Activated T-helper 2 cell treated with anti-CD3 and anti-CD28 coated beads, Interferon-gamma antibody, Interleukin-2, Interleukin-4, amounts not matched to agents 10 μg/mL and 5 μg/mL and 100 μg/mL, durations not matched to agents 14 hours and 24 hours and 36 hours (primary cell): ENCODE measurements around the gene PDZD4. TPM values are rescaled to one million over a fixed set of nuclear protein-coding genes. Genes with fewer than 3 reads are reported as not detected.
"Not testable (repeated sequence)": the region's sequence is repeated elsewhere in the genome, so short reads cannot be mapped to it uniquely, and the experiment has no call there.

ENCODE experiments used
- DNase-seq: peaks from one replicate; pipeline ENCODE4 v3.0.0; 2021; ENCODE audit warnings: low spot score
- H3K27ac Mint-ChIP-seq: one replicate; pipeline ENCODE4 v1.8.0; 2021; ENCODE audit warnings: mixed read lengths
- H3K27me3 Mint-ChIP-seq: one replicate; pipeline ENCODE4 v1.8.0; 2021; ENCODE audit warnings: low read depth, mixed read lengths
- H3K36me3 Mint-ChIP-seq: one replicate; pipeline ENCODE4 v1.8.0; 2021; ENCODE audit warnings: low read depth, mixed read lengths
- H3K4me1 Mint-ChIP-seq: one replicate; pipeline ENCODE4 v1.8.0; 2021; ENCODE audit warnings: low read depth, mixed read lengths
- H3K4me3 Mint-ChIP-seq: one replicate; pipeline ENCODE4 v1.8.0; 2021; ENCODE audit warnings: low read depth, mild to moderate bottlenecking, moderate library complexity, mixed read lengths
- H3K9me3 Mint-ChIP-seq: one replicate; pipeline ENCODE4 v1.8.0; 2021; ENCODE audit warnings: mixed read lengths
- intact Hi-C: fragments of 100-400 bp; cut with micrococcal nuclease; formaldehyde crosslinking; loops from one replicate; pipeline ENCODE4 v1.15.1; 2023
- total RNA-seq: library from RNA; stranded (reverse); gene quantifications from 2 replicates; pipeline ENCODE4 v1.2.3, GENCODE V29; 2022

PDZD4 gene
- total RNA-seq, 1 donor from 2014 or later, result 0.91 TPM

- Mint-ChIP-seq H3K4me3 (no peak overlapping the region), H3K4me1 (peaks cover 14% of the 10 kb centered on the region), H3K27ac (no peak overlapping the region), H3K9me3 (no peaks in the 10 kb centered on the region), H3K36me3 (no peaks in the 10 kb centered on the region), H3K27me3 (peaks cover 23% of the 10 kb centered on the region)
- intact Hi-C loops, result no loop called here
- DNase-seq, result no peak
These were observed 6.0 kb downstream of the PDZD4 start for GRCh38 chrX:153824348-153824747.

GRCh38 chrX:153821066-153821465, 9.3 kb downstream of the PDZD4 start:
- H3K27me3 Mint-ChIP-seq, result peaks cover 8% of the 10 kb centered on the region
- H3K9me3 Mint-ChIP-seq, result no peaks in the 10 kb centered on the region
- intact Hi-C loops, result no loop called here
- H3K4me3 Mint-ChIP-seq, result no peak overlapping the region
- no peaks in the 10 kb centered on the region for H3K36me3 Mint-ChIP-seq
- H3K4me1 Mint-ChIP-seq, result peaks cover 19% of the 10 kb centered on the region
- no peak for DNase-seq
- H3K27ac Mint-ChIP-seq, result no peak overlapping the region

- H3K27ac Mint-ChIP-seq, result no peak overlapping the region
- intact Hi-C loops, result no loop called here
- no peak overlapping the region for H3K4me3 Mint-ChIP-seq
- DNase-seq, result no peak
- peaks cover 8% of the 10 kb centered on the region for H3K27me3 Mint-ChIP-seq
- H3K36me3 Mint-ChIP-seq, result no peaks in the 10 kb centered on the region
- H3K9me3 Mint-ChIP-seq, result no peaks in the 10 kb centered on the region
- H3K4me1 Mint-ChIP-seq, result peaks cover 19% of the 10 kb centered on the region
These were observed 9.7 kb downstream of the PDZD4 start for GRCh38 chrX:153820601-153821000.

- Mint-ChIP-seq H3K27me3 (peaks cover 15% of the 10 kb centered on the region), H3K36me3 (no peaks in the 10 kb centered on the region), H3K9me3 (no peaks in the 10 kb centered on the region), H3K4me3 (peak overlapping the region; percentile 26), H3K27ac (no peak overlapping the region), H3K4me1 (peaks cover 22% of the 10 kb centered on the region)
- intact Hi-C loops, result no loop called here
- DNase-seq, result no peak
These were observed 10.8 kb downstream of the PDZD4 start for GRCh38 chrX:153819384-153820040.

- no peak overlapping the region for H3K27ac Mint-ChIP-seq
- H3K27me3 Mint-ChIP-seq, result peaks cover 13% of the 10 kb centered on the region
- peak overlapping the region; percentile 26 for H3K4me3 Mint-ChIP-seq
- peak; percentile 35 for DNase-seq
- no peaks in the 10 kb centered on the region for H3K9me3 Mint-ChIP-seq
- peaks cover 22% of the 10 kb centered on the region for H3K4me1 Mint-ChIP-seq
- no peaks in the 10 kb centered on the region for H3K36me3 Mint-ChIP-seq
- intact Hi-C loops, result no loop called here
These were observed 11.6 kb downstream of the PDZD4 start for GRCh38 chrX:153818571-153819383.

GRCh38 chrX:153818064-153818463, 12.3 kb downstream of the PDZD4 start:
- H3K27ac Mint-ChIP-seq, H3K9me3 Mint-ChIP-seq, DNase-seq, H3K4me3 Mint-ChIP-seq, intact Hi-C loops, H3K36me3 Mint-ChIP-seq: not testable (repeated sequence)
- H3K27me3 Mint-ChIP-seq, result peaks cover 16% of the 10 kb centered on the region
- peaks cover 22% of the 10 kb centered on the region for H3K4me1 Mint-ChIP-seq

- Mint-ChIP-seq H3K4me1 (peaks cover 14% of the 10 kb centered on the region), H3K27me3 (peaks cover 19% of the 10 kb centered on the region), H3K27ac (no peak overlapping the region), H3K4me3 (peak overlapping the region; percentile 7), H3K9me3 (no peaks in the 10 kb centered on the region), H3K36me3 (no peaks in the 10 kb centered on the region)
- intact Hi-C loops, result no loop called here
- peak; percentile 38 for DNase-seq
These were observed 13.3 kb downstream of the PDZD4 start for GRCh38 chrX:153816831-153817690.

- DNase-seq, result no peak
- Mint-ChIP-seq H3K27me3 (peaks cover 25% of the 10 kb centered on the region), H3K4me1 (peaks cover 11% of the 10 kb centered on the region), H3K4me3 (no peak overlapping the region), H3K9me3 (no peaks in the 10 kb centered on the region), H3K36me3 (no peaks in the 10 kb centered on the region), H3K27ac (no peak overlapping the region)
- intact Hi-C loops, result no loop called here
These were observed 15.6 kb downstream of the PDZD4 start for GRCh38 chrX:153814591-153815315.

GRCh38 chrX:153813161-153813560, 17.2 kb downstream of the PDZD4 start:
- no peak overlapping the region for H3K27ac Mint-ChIP-seq
- intact Hi-C loops, result no loop called here
- no peaks in the 10 kb centered on the region for H3K36me3 Mint-ChIP-seq
- no peak overlapping the region for H3K4me3 Mint-ChIP-seq
- no peak for DNase-seq
- H3K9me3 Mint-ChIP-seq, result no peaks in the 10 kb centered on the region
- H3K27me3 Mint-ChIP-seq, result peaks cover 25% of the 10 kb centered on the region
- H3K4me1 Mint-ChIP-seq, result peaks cover 11% of the 10 kb centered on the region

GRCh38 chrX:153812220-153812619, 18.1 kb downstream of the PDZD4 start:
- H3K27me3 Mint-ChIP-seq, result peaks cover 24% of the 10 kb centered on the region
- intact Hi-C loops, result no loop called here
- no peak overlapping the region for H3K4me3 Mint-ChIP-seq
- no peak for DNase-seq
- no peak overlapping the region for H3K27ac Mint-ChIP-seq
- H3K9me3 Mint-ChIP-seq, result no peaks in the 10 kb centered on the region
- H3K36me3 Mint-ChIP-seq, result no peaks in the 10 kb centered on the region
- peaks cover 10% of the 10 kb centered on the region for H3K4me1 Mint-ChIP-seq

GRCh38 chrX:153807976-153808375, 22.4 kb downstream of the PDZD4 start:
- Mint-ChIP-seq H3K4me1 (no peaks in the 10 kb centered on the region), H3K27me3 (peaks cover 8% of the 10 kb centered on the region), H3K9me3 (no peaks in the 10 kb centered on the region), H3K36me3 (no peaks in the 10 kb centered on the region), H3K4me3 (no peak overlapping the region), H3K27ac (no peak overlapping the region)
- DNase-seq, result no peak
- intact Hi-C loops, result no loop called here

- DNase-seq, result no peak
- H3K27me3 Mint-ChIP-seq, result peaks cover 5% of the 10 kb centered on the region
- no peak overlapping the region for H3K27ac Mint-ChIP-seq
- no peaks in the 10 kb centered on the region for H3K9me3 Mint-ChIP-seq
- intact Hi-C loops, result no loop called here
- H3K4me3 Mint-ChIP-seq, result no peak overlapping the region
- H3K4me1 Mint-ChIP-seq, result no peaks in the 10 kb centered on the region
- no peaks in the 10 kb centered on the region for H3K36me3 Mint-ChIP-seq
These were observed 23.3 kb downstream of the PDZD4 start for GRCh38 chrX:153806999-153807575.
